Stomach (tissue), 9 donors: ENCODE data around the gene PTPRD. TPM values are rescaled to one million over a fixed set of nuclear protein-coding genes. Genes with fewer than 3 reads are reported as not detected.

Experiments used
- DNase-seq, 2 donors: peaks; one replicate each; pipeline versions ENCODE4 v3.0.0 to v3.0.0-alpha.2; 2013 to 2019
- H3K27ac ChIP-seq, 5 donors: fragments of 200-600 bp in 4 of 5; sonication (generic) in 4 of 5; one replicate each; pipeline ENCODE4 v1.5.1; 2013 to 2019; ENCODE audit warnings: mild to moderate bottlenecking in 1 of 5, moderate library complexity in 1 of 5
- H3K27me3 ChIP-seq, 3 donors: fragments of 200-600 bp; sonication (generic); one replicate each; pipeline ENCODE4 v1.5.1; 2017 to 2019; ENCODE audit warnings: mixed run types in 1 of 3
- H3K36me3 ChIP-seq, 4 donors: fragments of 200-600 bp; sonication (generic); 1 replicate in 3 of 4; 2 replicates in 1 of 4; pipeline ENCODE4 v1.5.1; 2016 to 2019
- H3K4me1 ChIP-seq, 4 donors: fragments of 200-600 bp; sonication (generic); one replicate each; pipeline ENCODE4 v1.5.1; 2016 to 2019
- H3K4me3 ChIP-seq, 4 donors: fragments of 200-600 bp; sonication (generic) in 3 of 4; one replicate each; pipeline ENCODE4 v1.5.1; 2016 to 2019; ENCODE audit warnings: mild to moderate bottlenecking in 1 of 4
- H3K9me3 ChIP-seq, 4 donors: fragments of 200-600 bp; sonication (generic); one replicate each; pipeline ENCODE4 v1.5.1; 2016 to 2019
- EP300 ChIP-seq: sonication (generic); formaldehyde crosslinking; IDR thresholded peaks from one replicate; pipeline ENCODE4 v1.6.1; 2017; ENCODE audit warnings: antibody characterized with exemption
- POLR2A ChIP-seq, 4 donors: fragments of 450-650 bp; IDR thresholded peaks; one replicate each; pipeline ENCODE4 v1.6.1; 2016; ENCODE audit warnings: antibody characterized with exemption in 4 of 4, control low read depth in 2 of 4, mild to moderate bottlenecking in 1 of 4, moderate library complexity in 1 of 4
- POLR2AphosphoS5 ChIP-seq, 3 donors: sonication (generic); formaldehyde crosslinking; IDR thresholded peaks; one replicate each; pipeline ENCODE4 v1.6.1; 2016; ENCODE audit warnings: antibody characterized with exemption in 3 of 3
- WGBS, 5 donors: extraction: QIAGEN DNeasy Blood & Tissue Kit in 3 of 5; methylation state at CpG; one replicate each; pipeline versions ENCODE4 v1.1.5 to v1.1.7; 2013 to 2018; 5-methylcytosine and 5-hydroxymethylcytosine counted together
- intact Hi-C: fragments of 100-400 bp; cut with DNase I; formaldehyde crosslinking; loops from one replicate; pipeline ENCODE4 v1.15.1; 2023; ENCODE audit warnings: low total_unique reads
- polyA plus RNA-seq, 3 donors: library from polyadenylated mRNA; stranded (reverse); fragments of 200-250 nt; gene quantifications; one replicate each; pipeline ENCODE4 v1.2.3, GENCODE V29; 2013
- total RNA-seq, 5 donors: library from RNA; depleted of rRNA; stranded (reverse); fragments of >200 nt; gene quantifications; one replicate each; pipeline versions ENCODE4 v1.1.0 to v1.2.3, GENCODE V29; 2014 to 2016
- TF ChIP-seq, protein P1 (sequence below), 7 experiments: fragments of 450-650 bp in 4 of 7; fragments of 200-600 bp in 3 of 7; sonication (generic) in 3 of 7; IDR thresholded peaks; one replicate each; pipeline ENCODE4 v1.5.1; 2016 to 2019; ENCODE audit warnings: antibody characterized with exemption in 7 of 7, control low read depth in 2 of 7, mild to moderate bottlenecking in 1 of 7
- donor health status: healthy with polysubstance abuse.
- donor health status: Bipolar disorder and iron deficiency.
- donor health status: healthy.

The PTPRD gene
- total and polyA plus RNA-seq, 8 donors, result 0.12 to 53.1 (median 1.2) TPM

DNA sequence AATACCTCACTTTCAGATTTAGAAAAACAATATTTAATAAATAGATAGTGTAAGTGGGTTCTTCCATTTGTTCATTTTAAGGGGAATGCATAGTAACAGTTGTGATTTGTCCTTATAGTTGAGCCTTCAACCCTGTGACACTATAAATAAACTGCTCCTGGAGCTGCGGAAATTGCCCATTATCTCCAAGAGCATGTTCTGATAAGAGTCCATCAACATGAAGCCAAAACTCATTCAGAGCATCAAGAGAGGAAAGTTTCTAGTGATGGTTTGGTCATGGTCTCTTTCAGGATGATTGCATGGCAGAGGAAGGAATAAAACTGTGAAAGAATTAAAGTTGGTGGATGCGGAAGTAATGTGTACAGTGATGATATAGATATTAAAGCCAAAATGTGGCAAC lies 2041.2 kb downstream of the PTPRD start:
- H3K36me3 ChIP-seq, result no peaks in the 10 kb centered on the region
- whole genome bisulfite sequencing, 5 donors, result 72 to 81% (median 81%) methylated on average over 2 of the region's 2 CpGs
- no peaks in the 10 kb centered on the region for H3K4me1 ChIP-seq
- TF ChIP-seq, protein P1, sequence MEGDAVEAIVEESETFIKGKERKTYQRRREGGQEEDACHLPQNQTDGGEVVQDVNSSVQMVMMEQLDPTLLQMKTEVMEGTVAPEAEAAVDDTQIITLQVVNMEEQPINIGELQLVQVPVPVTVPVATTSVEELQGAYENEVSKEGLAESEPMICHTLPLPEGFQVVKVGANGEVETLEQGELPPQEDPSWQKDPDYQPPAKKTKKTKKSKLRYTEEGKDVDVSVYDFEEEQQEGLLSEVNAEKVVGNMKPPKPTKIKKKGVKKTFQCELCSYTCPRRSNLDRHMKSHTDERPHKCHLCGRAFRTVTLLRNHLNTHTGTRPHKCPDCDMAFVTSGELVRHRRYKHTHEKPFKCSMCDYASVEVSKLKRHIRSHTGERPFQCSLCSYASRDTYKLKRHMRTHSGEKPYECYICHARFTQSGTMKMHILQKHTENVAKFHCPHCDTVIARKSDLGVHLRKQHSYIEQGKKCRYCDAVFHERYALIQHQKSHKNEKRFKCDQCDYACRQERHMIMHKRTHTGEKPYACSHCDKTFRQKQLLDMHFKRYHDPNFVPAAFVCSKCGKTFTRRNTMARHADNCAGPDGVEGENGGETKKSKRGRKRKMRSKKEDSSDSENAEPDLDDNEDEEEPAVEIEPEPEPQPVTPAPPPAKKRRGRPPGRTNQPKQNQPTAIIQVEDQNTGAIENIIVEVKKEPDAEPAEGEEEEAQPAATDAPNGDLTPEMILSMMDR (IDR thresholded peaks at IDR 0.05), result no peak
- TF ChIP-seq POLR2A (IDR thresholded peaks at IDR 0.05) (no peak), EP300 (no peak), POLR2AphosphoS5 (IDR thresholded peaks at IDR 0.05) (no peak)
- no peaks in the 10 kb centered on the region for H3K27me3 ChIP-seq
- no peak overlapping the region for H3K27ac ChIP-seq
- no peak for DNase-seq
- H3K9me3 ChIP-seq, result no peaks in the 10 kb centered on the region
- intact Hi-C loops, result no loop called here
- no peak overlapping the region for H3K4me3 ChIP-seq

DNA sequence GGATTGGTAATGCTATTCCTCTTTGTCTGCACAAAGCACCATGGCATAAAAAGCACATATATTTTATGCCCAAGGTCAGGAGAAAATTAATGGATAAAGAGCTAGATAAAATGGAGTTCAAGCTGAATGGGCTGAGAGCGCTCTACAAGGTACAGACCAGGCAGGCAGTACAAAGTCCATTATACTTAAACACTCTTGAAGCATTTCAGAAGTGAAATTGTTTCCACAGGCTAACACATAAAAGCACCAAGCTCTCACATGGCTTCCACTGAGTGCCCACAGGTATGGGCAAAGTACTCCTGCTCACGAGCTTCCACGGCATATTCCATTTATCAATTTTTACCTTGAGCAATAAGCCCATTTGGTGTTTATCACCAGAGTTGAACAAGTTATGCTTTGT lies 2042.0 kb downstream of the PTPRD start:
- Histone ChIP-seq H3K27me3 (no peaks in the 10 kb centered on the region), H3K4me3 (no peak overlapping the region), H3K36me3 (no peaks in the 10 kb centered on the region), H3K9me3 (no peaks in the 10 kb centered on the region), H3K27ac (no peak overlapping the region), H3K4me1 (no peaks in the 10 kb centered on the region)
- TF ChIP-seq EP300 (no peak), POLR2A (IDR thresholded peaks at IDR 0.05) (no peak), POLR2AphosphoS5 (IDR thresholded peaks at IDR 0.05) (no peak)
- TF ChIP-seq, protein P1 (IDR thresholded peaks at IDR 0.05), result no peak
- intact Hi-C loops, result no loop called here
- WGBS, 5 donors, result 26 to 67% (median 52%) methylated on average over 3 of the region's 3 CpGs
- peak in 1 of 2 donors; percentile 34 for DNase-seq

DNA sequence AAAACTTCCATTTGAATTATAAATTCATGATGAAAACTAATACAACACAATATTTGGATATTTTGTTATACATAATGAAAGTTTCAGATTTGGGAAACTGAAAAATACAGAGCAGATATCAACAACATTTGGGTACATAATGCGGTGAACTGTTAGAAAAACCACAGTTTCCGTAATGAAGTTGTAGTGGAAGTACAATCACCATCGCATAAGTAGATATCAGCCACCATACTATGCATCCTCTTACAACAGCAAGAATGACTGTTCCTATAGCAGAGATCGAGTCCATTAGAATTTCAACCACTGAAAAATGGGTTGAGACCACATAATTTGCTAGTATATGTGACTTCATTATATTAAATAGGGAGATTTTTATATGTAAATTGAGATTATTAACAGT lies 2043.0 kb downstream of the PTPRD start:
- WGBS, 5 donors, result 82 to 92% (median 89%) methylated on average over 4 of the region's 4 CpGs
- Histone ChIP-seq H3K4me1 (no peaks in the 10 kb centered on the region), H3K27me3 (no peaks in the 10 kb centered on the region), H3K36me3 (no peaks in the 10 kb centered on the region), H3K9me3 (no peaks in the 10 kb centered on the region), H3K4me3 (no peak overlapping the region), H3K27ac (no peak overlapping the region)
- no peak for DNase-seq
- intact Hi-C loops, result no loop called here
- no peak for TF ChIP-seq POLR2AphosphoS5 (IDR thresholded peaks at IDR 0.05)
- TF ChIP-seq POLR2A (IDR thresholded peaks at IDR 0.05), result no peak
- TF ChIP-seq EP300, result no peak
- TF ChIP-seq, protein P1 (IDR thresholded peaks at IDR 0.05), result no peak

DNA sequence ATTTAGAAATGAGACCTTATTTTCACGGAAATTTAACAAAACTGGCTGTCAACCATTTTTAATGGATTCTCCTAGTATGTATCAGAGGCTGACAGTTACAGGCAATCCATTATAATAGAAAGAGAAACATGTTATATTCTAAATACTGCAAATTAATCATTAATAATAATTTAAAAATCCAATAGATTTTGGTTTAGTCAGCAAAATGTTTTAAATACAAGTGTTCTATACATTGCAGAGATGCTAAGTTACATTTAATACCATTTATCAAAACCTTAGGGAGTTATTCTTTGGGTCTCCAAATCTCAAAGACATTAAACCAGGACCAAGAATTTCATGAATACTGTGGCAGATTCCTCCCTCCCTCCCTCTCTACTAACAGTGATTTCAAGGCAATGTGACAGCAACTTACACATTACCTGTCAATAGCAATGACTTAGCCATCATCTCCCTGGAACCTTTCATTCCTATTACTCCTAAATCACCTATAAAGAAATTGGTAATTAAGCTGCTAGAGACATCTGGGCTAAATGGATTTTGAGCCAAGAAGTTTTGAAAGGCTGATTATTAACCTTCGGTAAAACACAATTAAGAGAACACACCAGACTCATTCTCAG lies 2044.7 kb downstream of the PTPRD start:
- Histone ChIP-seq H3K27me3 (no peaks in the 10 kb centered on the region), H3K4me3 (no peak overlapping the region), H3K4me1 (no peaks in the 10 kb centered on the region), H3K9me3 (no peaks in the 10 kb centered on the region), H3K36me3 (no peaks in the 10 kb centered on the region), H3K27ac (no peak overlapping the region)
- WGBS, 5 donors, result 89 to 99% (median 90%) methylated on average over 2 of the region's 2 CpGs
- TF ChIP-seq EP300 (no peak), POLR2A (IDR thresholded peaks at IDR 0.05) (no peak), POLR2AphosphoS5 (IDR thresholded peaks at IDR 0.05) (no peak)
- TF ChIP-seq, protein P1 (IDR thresholded peaks at IDR 0.05), result no peak
- intact Hi-C loops, result no loop called here
- DNase-seq, result no peak
